Measurements from ENCODE around the gene ATAD2B.

- TF ChIP-seq CTCF (IDR thresholded peaks at IDR 0.05) (no peak), POLR2AphosphoS5 (IDR thresholded peaks at IDR 0.05) (no peak), POLR2A (IDR thresholded peaks at IDR 0.05) (no peak), EP300 (IDR thresholded peaks at IDR 0.05; ENCODE audit: low read depth) (no peak)
Observed at GRCh38 chr2:23861952-23862351, 65.0 kb downstream of the ATAD2B start.

All from transverse colon (tissue), 4 donors.